OCI-LY7 (cell line): ENCODE measurements around the gene SYNGR1.

ENCODE experiments used
- EZH2phosphoT487 ChIP-seq: fragments of 200-600 bp; sonication (generic); IDR thresholded peaks from 2 replicates; pipeline ENCODE4 v1.6.1; 2018; ENCODE audit warnings: low read depth, borderline replicate concordance, mild to moderate bottlenecking, mixed run types, antibody characterized with exemption, low read length, moderate library complexity, mixed read lengths
- TF ChIP-seq, protein P1 (sequence below): fragments of 200-600 bp; sonication (generic); conservative IDR thresholded peaks from 2 replicates; pipeline ENCODE4 v1.5.1; 2014; ENCODE audit warnings: mild to moderate bottlenecking, antibody characterized with exemption, low read length, moderate library complexity, mixed read lengths

DNA sequence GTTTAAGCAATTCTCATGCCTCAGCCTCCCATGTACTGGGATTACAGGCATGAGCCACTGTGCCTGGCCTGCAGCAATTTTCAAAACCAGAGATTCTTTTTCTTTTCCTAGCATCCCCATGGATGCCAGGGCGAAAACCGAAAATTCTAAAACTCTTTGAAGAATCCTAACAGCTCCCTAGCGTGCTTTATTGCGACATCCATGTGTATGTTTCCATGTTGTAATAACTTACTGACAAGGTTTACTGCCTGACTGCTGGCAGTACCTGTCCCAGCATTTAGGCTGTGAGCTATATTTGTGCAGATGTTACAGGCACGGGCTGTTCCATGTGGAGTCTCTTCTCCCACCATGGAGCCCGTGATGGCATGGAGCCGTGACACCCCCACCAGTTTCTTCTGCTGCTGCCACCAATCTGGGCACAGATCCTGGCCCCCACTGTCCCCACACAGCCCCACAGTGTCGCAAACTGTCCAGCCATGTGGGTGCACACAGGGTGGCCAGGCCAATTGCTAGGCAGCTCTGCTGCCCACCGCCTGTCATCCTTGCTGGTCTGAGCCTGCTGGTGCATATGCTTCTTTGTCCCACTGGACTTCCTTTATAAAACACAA lies 42.7 kb downstream of the SYNGR1 start:
- TF ChIP-seq, protein P1, sequence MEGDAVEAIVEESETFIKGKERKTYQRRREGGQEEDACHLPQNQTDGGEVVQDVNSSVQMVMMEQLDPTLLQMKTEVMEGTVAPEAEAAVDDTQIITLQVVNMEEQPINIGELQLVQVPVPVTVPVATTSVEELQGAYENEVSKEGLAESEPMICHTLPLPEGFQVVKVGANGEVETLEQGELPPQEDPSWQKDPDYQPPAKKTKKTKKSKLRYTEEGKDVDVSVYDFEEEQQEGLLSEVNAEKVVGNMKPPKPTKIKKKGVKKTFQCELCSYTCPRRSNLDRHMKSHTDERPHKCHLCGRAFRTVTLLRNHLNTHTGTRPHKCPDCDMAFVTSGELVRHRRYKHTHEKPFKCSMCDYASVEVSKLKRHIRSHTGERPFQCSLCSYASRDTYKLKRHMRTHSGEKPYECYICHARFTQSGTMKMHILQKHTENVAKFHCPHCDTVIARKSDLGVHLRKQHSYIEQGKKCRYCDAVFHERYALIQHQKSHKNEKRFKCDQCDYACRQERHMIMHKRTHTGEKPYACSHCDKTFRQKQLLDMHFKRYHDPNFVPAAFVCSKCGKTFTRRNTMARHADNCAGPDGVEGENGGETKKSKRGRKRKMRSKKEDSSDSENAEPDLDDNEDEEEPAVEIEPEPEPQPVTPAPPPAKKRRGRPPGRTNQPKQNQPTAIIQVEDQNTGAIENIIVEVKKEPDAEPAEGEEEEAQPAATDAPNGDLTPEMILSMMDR: no peak
- no peak for TF ChIP-seq EZH2phosphoT487
